Right lung (tissue), 10 donors: ENCODE data around the gene SCFD2. TPM values are rescaled to one million over a fixed set of nuclear protein-coding genes. Genes with fewer than 3 reads are reported as not detected.
"Not testable (repeated sequence)": the region's sequence is repeated elsewhere in the genome, so short reads cannot be mapped to it uniquely, and the experiment has no call there.

ENCODE experiments used
- DNase-seq, 2 donors: peaks; one replicate each; pipeline ENCODE4 v3.0.0-alpha.2; 2013
- long read RNA-seq, 8 donors: transcript quantifications; one replicate each; lab custom pipeline, GENCODE V29; 2026
- polyA plus RNA-seq, 5 donors: library from polyadenylated mRNA; unstranded; fragments of 120-200 nt; gene quantifications; one replicate each; pipeline versions ENCODE4 v1.2.1 to v1.2.3, GENCODE V29; 2013; ENCODE audit warnings: inconsistent platforms in 1 of 5, low replicate concordance in 1 of 5; ENCODE audit not compliant: insufficient read length in 5 of 5, insufficient read depth in 1 of 5

Gene SCFD2
- 10 to 100 TPM; 10.6 to 14.1 (median 13.5) TPM for polyA plus RNA-seq
- long read RNA-seq, donor 1, partial matches to known transcripts: 21 of 21 reads
- long read RNA-seq, donor 1, other reads (novel, unspliced or antisense): 0 of 21 reads
- long read RNA-seq, donor 2: 0 reads
- long read RNA-seq, donor 3, partial matches to known transcripts: 7 of 7 reads
- long read RNA-seq, donor 3, other reads (novel, unspliced or antisense): 0 of 7 reads
- long read RNA-seq, donor 4: 0 reads
- long read RNA-seq, donor 5, partial matches to known transcripts: 9 of 9 reads
- long read RNA-seq, donor 5, other reads (novel, unspliced or antisense): 0 of 9 reads
- long read RNA-seq, donor 6, partial matches to known transcripts: 15 of 15 reads
- long read RNA-seq, donor 6, other reads (novel, unspliced or antisense): 0 of 15 reads
- long read RNA-seq, donor 7, partial matches to known transcripts: 18 of 18 reads
- long read RNA-seq, donor 7, other reads (novel, unspliced or antisense): 0 of 18 reads
- long read RNA-seq, donor 8: 0 reads

GRCh38 chr4:53365486-53366300, at the start of gene SCFD2:
TSS of gene SCFD2 (minus strand) at chr4:53366061.
- DNase-seq: peak; percentile 93 to 96

GRCh38 chr4:53409479-53409878, 43.6 kb upstream of the SCFD2 start:
- DNase-seq: not testable (repeated sequence)

DNA sequence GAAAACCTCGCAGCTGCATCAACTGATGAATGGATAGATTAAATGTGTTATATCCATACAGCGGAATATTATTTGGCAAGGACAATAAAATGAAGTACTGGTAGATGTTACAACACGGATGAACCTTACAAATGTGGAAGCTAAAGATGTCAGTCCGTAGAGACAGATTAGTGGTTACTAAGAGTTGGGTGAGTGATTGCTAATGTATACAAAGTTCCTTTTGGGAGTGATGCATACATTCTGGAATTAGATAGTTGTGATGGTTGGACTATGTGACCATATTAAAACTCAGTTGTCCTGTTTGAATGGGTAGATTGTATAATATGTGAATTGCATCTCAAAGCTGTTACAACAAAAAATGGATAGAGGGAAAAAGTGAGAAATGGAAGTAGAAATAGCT, 14.4 kb upstream of the SCFD2 start:
- DNase-seq: no peak

- no peak for DNase-seq
Observed at GRCh38 chr4:53378171-53378482, 12.3 kb upstream of the SCFD2 start.

- peak; percentile 94 for DNase-seq
Observed at GRCh38 chr4:53377319-53378170, 11.7 kb upstream of the SCFD2 start, which contains the start of gene FIP1L1. TSS of gene FIP1L1 (plus strand) at chr4:53377641. CDS start at chr4:53377839, 198 bp downstream.

DNA sequence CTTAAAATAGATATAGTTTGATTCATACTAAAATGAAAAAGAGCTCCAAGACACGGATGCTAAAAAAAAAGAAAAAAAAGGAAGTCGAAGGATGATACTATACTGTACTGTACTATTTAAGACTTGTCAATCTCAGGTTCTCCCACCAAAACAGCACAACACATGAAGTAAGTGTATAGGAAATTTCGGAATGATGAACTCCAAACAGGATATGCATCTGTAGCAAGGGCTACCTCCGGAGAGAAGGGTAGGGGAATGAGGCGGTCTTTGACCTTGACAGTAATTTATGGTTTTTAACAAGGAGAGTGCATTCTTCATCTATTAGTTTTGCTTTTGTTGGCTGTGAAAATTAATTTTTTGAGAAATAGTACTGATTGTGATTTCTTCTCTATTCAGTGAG, 11.0 kb upstream of the SCFD2 start:
- no peak for DNase-seq

DNA sequence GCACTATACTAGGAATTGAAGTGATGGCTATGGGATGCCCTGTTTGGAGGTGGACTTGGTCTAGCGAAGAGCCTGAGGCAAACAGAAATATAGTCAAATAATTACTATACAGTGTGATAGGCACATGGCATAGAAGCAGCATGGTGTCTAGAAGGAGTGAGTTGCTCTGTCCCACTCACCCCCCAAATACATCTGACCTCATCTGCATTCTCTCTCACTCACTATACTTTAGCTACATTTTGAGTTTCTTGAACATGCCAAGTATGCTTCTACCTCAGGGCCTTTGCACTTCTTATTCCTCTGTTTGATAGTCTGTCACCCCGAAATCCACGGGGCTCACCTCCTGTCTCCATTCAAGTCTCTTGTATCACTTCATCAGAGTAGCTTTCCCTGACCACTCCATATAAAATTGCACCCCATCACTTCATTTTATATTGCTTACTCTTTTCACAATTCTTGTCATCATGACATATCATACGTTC, 9.0 kb upstream of the SCFD2 start:
- no peak for DNase-seq

GRCh38 chr4:53371843-53372521, 6.1 kb upstream of the SCFD2 start:
- no peak for DNase-seq

GRCh38 chr4:53371049-53371448, 5.2 kb upstream of the SCFD2 start:
- no peak for DNase-seq

- DNase-seq: no peak
Observed at GRCh38 chr4:53367721-53368120, 1.9 kb upstream of the SCFD2 start.

GRCh38 chr4:53366301-53366716, 448 bp upstream of the SCFD2 start:
- no peak for DNase-seq

DNA sequence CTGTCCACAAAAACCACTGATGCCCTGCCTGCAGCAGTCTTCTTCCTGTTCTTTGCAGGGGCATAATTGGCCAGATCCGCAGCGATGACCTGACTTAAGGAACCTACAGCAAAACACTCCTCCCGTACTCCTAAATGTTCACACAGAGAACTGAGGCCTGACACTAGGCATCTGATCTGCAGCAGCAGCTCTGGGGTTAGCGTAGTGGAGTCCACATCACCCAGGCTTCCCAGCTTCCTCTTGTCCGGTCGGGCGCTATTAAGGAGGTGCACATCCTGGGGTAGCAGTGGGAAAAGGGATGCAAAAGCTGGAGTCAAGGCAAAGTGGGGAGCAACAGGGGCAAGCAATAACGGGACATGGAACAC, 758 bp downstream of the SCFD2 start:
- no peak for DNase-seq

- DNase-seq: no peak
Observed at GRCh38 chr4:53364624-53365023, 1.2 kb downstream of the SCFD2 start.

GRCh38 chr4:53362093-53362492, 3.8 kb downstream of the SCFD2 start:
- DNase-seq: no peak

- no peak for DNase-seq
Observed at GRCh38 chr4:53361451-53361850, 4.4 kb downstream of the SCFD2 start.

DNA sequence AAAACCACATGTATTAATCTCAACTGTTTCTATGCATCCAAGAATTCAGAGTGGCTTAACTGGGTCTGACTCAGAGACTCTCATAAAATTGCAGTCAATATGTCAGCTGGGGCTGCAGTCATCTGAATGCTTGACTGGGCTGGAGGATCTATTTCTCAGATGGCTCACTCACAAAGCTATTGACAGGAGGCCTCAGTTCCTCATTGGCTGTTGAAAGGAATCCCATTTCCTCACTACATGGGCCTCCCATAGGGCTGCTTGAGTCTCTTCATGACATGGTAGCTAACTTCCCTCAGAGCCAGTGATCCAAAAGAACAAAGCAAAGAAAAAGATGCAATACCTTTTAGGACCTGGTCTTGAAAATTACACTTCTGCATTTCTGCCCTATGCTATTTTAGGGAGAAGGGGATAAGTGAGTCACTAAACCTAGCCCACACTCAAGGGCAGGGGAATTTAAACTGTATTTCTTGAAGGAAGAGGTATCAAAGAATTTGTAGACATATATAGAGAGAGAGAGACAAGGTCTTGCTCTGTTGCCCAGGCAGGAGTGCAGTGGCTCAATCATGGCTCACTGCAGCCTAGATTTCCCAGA, 9.8 kb downstream of the SCFD2 start:
- DNase-seq: no peak

DNA sequence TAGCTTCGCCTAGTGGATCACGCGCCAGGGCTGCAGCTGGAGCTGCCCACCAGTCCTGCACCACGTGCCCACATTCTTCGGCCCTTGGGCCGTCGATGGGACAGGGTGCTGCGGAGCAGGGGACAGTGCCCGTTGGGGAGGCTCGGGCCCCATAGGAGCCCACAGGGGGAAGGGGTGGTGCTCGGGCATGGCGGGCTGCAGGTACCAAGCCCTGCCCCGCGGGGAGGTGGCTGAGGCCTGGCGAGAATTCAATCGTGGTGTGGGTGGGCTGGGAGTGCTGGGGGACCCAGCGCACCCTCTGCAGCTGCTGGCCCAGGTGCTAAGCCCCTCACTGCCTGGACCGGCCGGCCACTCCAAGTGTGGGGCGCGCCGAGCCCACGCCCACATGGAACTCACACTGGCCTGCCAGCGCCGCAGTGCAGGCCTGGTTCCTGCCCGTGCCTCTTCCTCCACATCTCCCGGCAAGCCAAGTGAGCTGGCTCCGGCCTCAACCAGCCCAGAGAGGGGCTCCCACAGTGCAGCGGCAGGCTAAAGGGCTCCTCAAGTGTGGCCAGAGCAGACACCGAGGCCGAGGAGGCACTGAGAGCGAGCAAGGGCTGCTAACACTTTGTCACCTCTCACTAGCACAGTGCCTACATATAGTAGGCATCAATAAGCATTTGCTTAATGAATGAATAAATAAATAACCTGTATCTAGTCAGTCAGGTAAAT, 11.7 kb downstream of the SCFD2 start:
- DNase-seq: no peak

GRCh38 chr4:53349091-53349491, 16.8 kb downstream of the SCFD2 start:
- peak; percentile 84 to 88 for DNase-seq

DNA sequence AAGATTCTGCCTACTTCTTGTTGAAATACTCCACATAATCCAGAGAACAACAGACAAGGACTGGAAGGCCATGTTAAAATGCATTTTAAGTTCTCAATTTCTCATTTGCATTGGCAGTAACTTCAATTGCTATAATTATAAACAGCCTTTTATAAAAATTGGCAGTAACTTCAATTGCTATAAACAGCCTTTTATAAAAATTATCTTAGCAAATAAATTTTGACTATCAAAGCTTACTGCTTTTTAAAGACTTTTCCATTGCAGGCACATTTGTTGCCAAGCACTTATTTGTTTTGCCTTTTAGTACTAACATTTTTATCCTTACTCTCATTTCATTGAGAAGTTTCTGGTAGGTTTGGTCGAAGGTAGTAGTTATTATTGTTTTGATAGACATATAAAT, 17.8 kb downstream of the SCFD2 start:
- DNase-seq: peak; percentile 57 to 71
